A375 (cell line): ENCODE measurements around the gene ZNG1E. TPM values are rescaled to one million over a fixed set of nuclear protein-coding genes. Genes with fewer than 3 reads are reported as not detected.

ENCODE experiments used
- total RNA-seq: library from RNA; depleted of rRNA; stranded (reverse); fragments of >200 nt; shearing (Covaris generic); gene quantifications from 2 replicates; pipeline ENCODE4 v1.2.3, GENCODE V29; 2014; rRNA removed

Gene ZNG1E
- 45.1 and 49.8 TPM in 2 replicates for total RNA-seq

DNA sequence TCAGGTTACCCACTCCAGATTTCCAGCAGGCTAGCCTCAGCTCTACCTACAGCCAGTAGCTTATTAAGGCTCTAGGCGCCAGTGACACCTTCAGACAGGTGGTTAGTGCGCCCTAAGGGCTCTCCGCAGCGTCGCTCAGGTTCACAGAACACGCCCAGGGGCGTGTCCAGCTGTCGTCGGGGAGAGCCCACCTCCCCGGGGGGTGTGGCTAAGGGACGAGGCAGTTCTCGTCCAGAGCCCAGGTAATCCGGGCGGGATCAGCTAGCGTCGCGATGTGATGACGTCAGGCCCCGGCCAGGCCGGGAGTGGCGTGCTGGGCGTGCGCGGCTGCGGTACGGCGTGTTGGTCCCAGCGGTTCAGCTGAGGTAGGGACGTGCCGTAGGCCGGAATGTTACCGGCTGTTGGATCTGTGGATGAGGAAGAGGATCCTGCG, at the start of gene ZNG1E:
Gene ZNG1E, plus strand, starts transcription at position 340 of the 433 bp plus-strand sequence. Its CDS starts 49 bp downstream, at position 389.

DNA sequence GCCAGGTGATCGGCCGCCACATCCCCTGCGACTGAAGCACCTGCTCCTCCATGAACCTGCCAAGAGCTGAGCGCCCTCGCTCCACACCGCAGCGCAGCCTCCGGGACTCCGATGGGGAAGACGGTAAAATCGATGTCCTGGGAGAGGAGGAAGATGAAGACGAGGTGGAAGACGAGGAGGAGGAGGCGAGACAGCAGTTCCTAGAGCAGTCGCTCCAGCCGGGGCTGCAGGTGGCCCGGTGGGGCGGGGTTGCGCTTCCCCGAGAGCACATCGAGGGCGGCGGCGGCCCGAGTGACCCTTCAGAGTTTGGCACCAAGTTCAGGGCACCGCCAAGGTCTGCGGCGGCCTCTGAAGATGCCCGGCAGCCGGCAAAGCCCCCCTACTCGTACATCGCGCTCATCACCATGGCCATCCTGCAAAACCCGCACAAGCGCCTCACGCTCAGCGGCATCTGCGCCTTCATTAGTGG, 61.4 kb downstream of the ZNG1E start, which contains the start of gene FOXD4L4:
Gene FOXD4L4, plus strand, starts transcription at position 51 of the 469 bp plus-strand sequence. Its CDS starts 0 bp downstream, at position 51.

Other genes starting within 250 kb of the ZNG1E start
- 0.03 TPM in 1 of 2 replicates, not detected in the other for gene FOXD4L4, start 61.2 kb downstream of the ZNG1E start, total RNA-seq